H1 (cell line): ENCODE measurements around the gene NRSN1. TPM values are rescaled to one million over a fixed set of nuclear protein-coding genes. Genes with fewer than 3 reads are reported as not detected.

Source experiments
- CTCF ChIA-PET: fragments of 300-600 bp; sonication (Branson Sonifier 250); formaldehyde crosslinking; loops from one replicate; lab custom pipeline; 2021; ENCODE audit not compliant: partially characterized antibody; lab: Charles Lee
- POLR2A ChIA-PET: fragments of 300-600 bp; sonication (Branson Sonifier 250); formaldehyde crosslinking; loops from one replicate; lab custom pipeline; 2021; ENCODE audit warnings: inconsistent platforms; ENCODE audit not compliant: partially characterized antibody; lab: Charles Lee
- DNase-seq, 2 experiments: peaks; one replicate each; pipeline versions ENCODE4 v3.0.0 to v3.0.0-alpha.2; 2010 to 2022; ENCODE audit warnings: low spot score in 2 of 2, low read depth in 1 of 2, mixed read lengths in 1 of 2
- FAIRE-seq: peaks from 2 replicates; lab custom pipeline; 2011; peaks lifted over from hg19 to GRCh38; lab: Jason Lieb, UNC
- H2AFZ ChIP-seq: 2 replicates; pipeline ENCODE4 v1.8.1; 2012; ENCODE audit warnings: low read length, inconsistent platforms
- H2AK5ac ChIP-seq: 2 replicates; pipeline ENCODE4 v1.6.1; 2013; ENCODE audit warnings: low read depth, low read length
- H2BK120ac ChIP-seq: replicated peaks from 2 replicates; pipeline ENCODE3; 2013; ENCODE audit warnings: low read depth, low read length, inconsistent platforms
- H2BK12ac ChIP-seq: 2 replicates; pipeline ENCODE4 v1.6.1; 2013; ENCODE audit warnings: low read depth, low read length
- H2BK15ac ChIP-seq: 2 replicates; pipeline ENCODE4 v1.6.1; 2013; ENCODE audit warnings: low read length
- H2BK20ac ChIP-seq: 2 replicates; pipeline ENCODE4 v1.6.1; 2013; ENCODE audit warnings: low read length
- H2BK5ac ChIP-seq: 2 replicates; pipeline ENCODE4 v1.6.1; 2013; ENCODE audit warnings: low read depth, low read length
- H3K14ac ChIP-seq: 2 replicates; pipeline ENCODE4 v1.6.1; 2013; ENCODE audit warnings: inconsistent platforms; ENCODE audit not compliant: insufficient read length
- H3K18ac ChIP-seq: 2 replicates; pipeline ENCODE4 v1.6.1; 2013; ENCODE audit warnings: low read length; ENCODE audit errors: extremely low read depth
- H3K23ac ChIP-seq: 2 replicates; pipeline ENCODE4 v1.6.1; 2013; ENCODE audit warnings: inconsistent platforms; ENCODE audit not compliant: insufficient read length
- H3K23me2 ChIP-seq: 2 replicates; pipeline ENCODE4 v1.6.1; 2013; ENCODE audit warnings: low read depth, low read length
- H3K27ac ChIP-seq: 2 replicates; pipeline ENCODE4 v1.6.1; 2011; ENCODE audit warnings: low read depth, low read length, inconsistent platforms
- H3K27me3 ChIP-seq, 4 experiments: replicated peaks in 1 of 4; 1 replicate in 1 of 4; 2 replicates in 3 of 4; pipeline versions ENCODE4 v1.6.1 to v1.8.1; 2011 to 2013; ENCODE audit warnings: low read length in 3 of 4, mild to moderate bottlenecking in 3 of 4, inconsistent platforms in 2 of 4, mixed read lengths in 2 of 4, moderate library complexity in 1 of 4; ENCODE audit not compliant: control insufficient read depth in 3 of 4, insufficient read depth in 3 of 4; ENCODE audit errors: extremely low read depth in 1 of 4
- H3K36me3 ChIP-seq, 4 experiments: 2 replicates each; pipeline versions ENCODE4 v1.6.1 to v1.8.1; 2011 to 2013; ENCODE audit warnings: mild to moderate bottlenecking in 4 of 4, low read length in 3 of 4, moderate library complexity in 2 of 4, control low read depth in 1 of 4, inconsistent platforms in 1 of 4; ENCODE audit not compliant: insufficient read depth in 4 of 4, control insufficient read depth in 2 of 4
- H3K4ac ChIP-seq: replicated peaks from 2 replicates; pipeline ENCODE3; 2013; ENCODE audit warnings: low read length, low read depth, mixed read lengths, inconsistent platforms; ENCODE audit not compliant: insufficient read length
- H3K4me1 ChIP-seq, 4 experiments: replicated peaks in 1 of 4; 1 replicate in 1 of 4; 2 replicates in 3 of 4; pipeline versions ENCODE4 v1.6.1 to v1.8.1; 2011 to 2013; ENCODE audit warnings: low read length in 3 of 4, inconsistent platforms in 2 of 4, mixed read lengths in 1 of 4; ENCODE audit not compliant: insufficient read depth in 4 of 4, control insufficient read depth in 3 of 4
- H3K4me2 ChIP-seq, 2 experiments: 2 replicates each; pipeline versions ENCODE4 v1.6.1 to v1.8.1; 2011 to 2013; ENCODE audit warnings: low read depth in 2 of 2, low read length in 2 of 2, control low read depth in 1 of 2, inconsistent platforms in 1 of 2, mild to moderate bottlenecking in 1 of 2; ENCODE audit not compliant: insufficient read depth in 1 of 2
- H3K4me3 ChIP-seq, 4 experiments: fragments of 200-600, 300-600 bp in 1 of 4; sonication (generic), shearing (Covaris generic), sonication (Bioruptor Twin) in 1 of 4; 2 replicates each; pipeline versions ENCODE4 v1.5.1 to v1.8.1; 2011 to 2016; ENCODE audit warnings: low read length in 4 of 4, low read depth in 3 of 4, control low read depth in 2 of 4, inconsistent platforms in 2 of 4, mild to moderate bottlenecking in 2 of 4, mixed read lengths in 1 of 4, moderate library complexity in 1 of 4; ENCODE audit not compliant: insufficient read depth in 2 of 4; ENCODE audit errors: extremely low read depth in 1 of 4
- H3K56ac ChIP-seq: replicated peaks from 2 replicates; pipeline ENCODE3; 2013; ENCODE audit warnings: low read depth, mild to moderate bottlenecking, mixed read lengths, low read length, inconsistent platforms; ENCODE audit not compliant: insufficient read length
- H3K79me1 ChIP-seq: 2 replicates; pipeline ENCODE4 v1.6.1; 2013; ENCODE audit warnings: low read depth, low read length, control low read depth
- H3K79me2 ChIP-seq, 2 experiments: 2 replicates each; pipeline versions ENCODE4 v1.6.1 to v1.8.1; 2012 to 2013; ENCODE audit warnings: low read length in 2 of 2, mild to moderate bottlenecking in 2 of 2, inconsistent platforms in 1 of 2; ENCODE audit not compliant: insufficient read depth in 2 of 2, control insufficient read depth in 1 of 2
- H3K9ac ChIP-seq, 4 experiments: replicated peaks in 1 of 4; 1 replicate in 1 of 4; 2 replicates in 3 of 4; pipeline versions ENCODE4 v1.6.1 to v1.8.1; 2011 to 2013; ENCODE audit warnings: low read depth in 3 of 4, low read length in 3 of 4, control low read depth in 2 of 4, mild to moderate bottlenecking in 2 of 4, moderate library complexity in 2 of 4, inconsistent platforms in 1 of 4; ENCODE audit errors: extremely low read depth in 1 of 4
- H3K9me3 ChIP-seq, 2 experiments: 2 replicates each; pipeline versions ENCODE4 v1.6.1 to v1.8.1; 2012 to 2013; ENCODE audit warnings: mild to moderate bottlenecking in 2 of 2, moderate library complexity in 2 of 2, control low read depth in 1 of 2, inconsistent platforms in 1 of 2, low read depth in 1 of 2, low read length in 1 of 2, mixed read lengths in 1 of 2; ENCODE audit not compliant: insufficient read depth in 2 of 2
- H4K20me1 ChIP-seq, 2 experiments: replicated peaks in 1 of 2; 2 replicates each; pipeline versions ENCODE3 to v1.8.1; 2011 to 2013; ENCODE audit warnings: inconsistent platforms in 2 of 2, low read length in 2 of 2, mild to moderate bottlenecking in 1 of 2; ENCODE audit not compliant: insufficient read depth in 2 of 2, control insufficient read depth in 1 of 2
- H4K5ac ChIP-seq: 2 replicates; pipeline ENCODE4 v1.6.1; 2013; ENCODE audit warnings: low read length, low read depth, mixed read lengths, inconsistent platforms; ENCODE audit not compliant: insufficient read length
- H4K8ac ChIP-seq: 2 replicates; pipeline ENCODE4 v1.8.0; 2013; ENCODE audit warnings: mild to moderate bottlenecking, moderate library complexity, low read length, inconsistent platforms; ENCODE audit not compliant: insufficient read depth; ENCODE audit errors: extremely low read depth
- H4K91ac ChIP-seq: replicated peaks from 2 replicates; pipeline ENCODE3; 2013; ENCODE audit warnings: low read length, mixed read lengths, inconsistent platforms; ENCODE audit not compliant: insufficient read length
- ASH2L ChIP-seq: fragments of 200-600, 300-600 bp; sonication (generic); IDR thresholded peaks from one replicate; pipeline ENCODE4 v1.7.1; 2017; ENCODE audit warnings: low read length
- EP300 ChIP-seq, 2 experiments: IDR thresholded peaks; 1 replicate in 1 of 2; 2 replicates in 1 of 2; pipeline ENCODE4 v1.6.1; 2011 to 2012; ENCODE audit warnings: low read depth in 2 of 2, low read length in 2 of 2, mild to moderate bottlenecking in 2 of 2, borderline replicate concordance in 1 of 2, inconsistent platforms in 1 of 2, moderate library complexity in 1 of 2
- EZH2 ChIP-seq: fragments of 200-600 bp; sonication (generic); IDR thresholded peaks from 2 replicates; pipeline ENCODE4 v1.7.1; 2012; ENCODE audit warnings: low read depth, mild to moderate bottlenecking, moderate library complexity, low read length, inconsistent platforms; ENCODE audit not compliant: severe bottlenecking
- KDM1A ChIP-seq: fragments of 200-600, 300-600 bp; sonication (generic); IDR thresholded peaks from 2 replicates; pipeline ENCODE4 v1.7.1; 2016; ENCODE audit warnings: mild to moderate bottlenecking, low read length, borderline replicate concordance
- NANOG ChIP-seq: IDR thresholded peaks from 2 replicates; pipeline ENCODE4 v1.6.1; 2011; ENCODE audit warnings: low read length, low read depth, mild to moderate bottlenecking, inconsistent platforms; ENCODE audit not compliant: insufficient read depth, poor library complexity, severe bottlenecking
- NRF1 ChIP-seq: IDR thresholded peaks from 2 replicates; pipeline ENCODE4 v1.6.1; 2011; ENCODE audit warnings: mild to moderate bottlenecking, low read depth, low read length, improper control_type of control experiment
- RAD21 ChIP-seq, 2 experiments: IDR thresholded peaks in 1 of 2; conservative IDR thresholded peaks in 1 of 2; 2 replicates each; pipeline ENCODE4 v1.6.1; 2011; ENCODE audit warnings: low read depth in 2 of 2, low read length in 2 of 2, improper control_type of control experiment in 1 of 2, inconsistent platforms in 1 of 2, mild to moderate bottlenecking in 1 of 2, moderate library complexity in 1 of 2
- SP1 ChIP-seq: IDR thresholded peaks from 2 replicates; pipeline ENCODE4 v1.6.1; 2011; ENCODE audit warnings: low read depth, low read length
- SUZ12 ChIP-seq: fragments of 200-600 bp; sonication (generic); IDR thresholded peaks from 2 replicates; pipeline ENCODE4 v1.6.1; 2012; ENCODE audit warnings: mild to moderate bottlenecking, inconsistent platforms, low read length, moderate library complexity, mixed read lengths
- TCF12 ChIP-seq: IDR thresholded peaks from 2 replicates; pipeline ENCODE4 v1.6.1; 2011; ENCODE audit warnings: low read depth, mild to moderate bottlenecking, low read length
- polyA plus RNA-seq, 7 experiments: library from polyadenylated mRNA; depleted of rRNA in 3 of 7; stranded (reverse) in 5 of 7; unstranded in 2 of 7; fragments of >200 nt in 5 of 7; fragments of 200-250 nt in 2 of 7; gene quantifications; 1 replicate in 5 of 7; 2 replicates in 1 of 7; 4 replicates in 1 of 7; pipeline versions ENCODE4 v1.2.1 to v1.2.3, GENCODE V29; 2011 to 2013; ENCODE audit warnings: missing spikeins in 2 of 7, mixed read lengths in 2 of 7
- total RNA-seq: library from RNA; stranded (reverse); fragmentation: NEBNext Ultra II Directional; extraction: Animal tissue kit (Norgen Biotek cat#: 25700); gene quantifications from 2 replicates; pipeline ENCODE4 v1.2.1, GENCODE V29; 2021
- TF ChIP-seq, protein P1 (sequence below): IDR thresholded peaks from 2 replicates; pipeline ENCODE4 v1.6.1; 2012; ENCODE audit warnings: low read length, inconsistent platforms

NRSN1 gene
- total and polyA plus RNA-seq, 2 of the 8 experiments (the other 6 are each of a cell fraction or from before 2014, with no cell fraction given): 0.15 to 0.78 TPM

DNA sequence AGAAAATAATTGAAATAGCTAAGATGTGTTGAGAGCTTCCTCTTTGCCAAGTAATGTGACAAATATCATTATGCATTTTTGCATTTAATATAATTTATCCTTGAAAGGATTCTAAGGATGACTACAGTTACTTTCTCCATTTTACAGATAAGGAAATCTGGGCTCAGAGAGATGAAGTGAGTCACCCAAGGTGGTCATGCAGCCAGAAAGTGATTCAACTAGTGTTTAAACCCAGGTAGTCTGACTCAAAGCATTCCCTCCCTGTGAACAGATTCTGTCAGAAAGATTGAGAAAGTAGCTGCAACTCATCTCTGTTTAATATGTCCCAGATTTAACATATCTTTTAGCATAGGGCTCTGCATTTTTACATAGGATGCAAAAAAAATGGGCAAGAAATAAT lies 28.1 kb downstream of the NRSN1 start:
- Histone ChIP-seq H3K4me2 (no peak overlapping the region), H3K23ac (no peak overlapping the region), H3K79me1 (no peaks in the 10 kb centered on the region), H2BK5ac (no peak overlapping the region), H3K9me3 (no peaks in the 10 kb centered on the region), H2BK15ac (no peak overlapping the region), H4K91ac (no peak overlapping the region), H2BK20ac (no peak overlapping the region), H2AK5ac (no peak overlapping the region), H3K4me3 (no peak overlapping the region), H3K4me1 (no peaks in the 10 kb centered on the region), H3K27me3 (no peaks in the 10 kb centered on the region), H4K20me1 (no peaks in the 10 kb centered on the region), H2BK12ac (no peak overlapping the region), H3K14ac (no peak overlapping the region), H2BK120ac (no peak overlapping the region), H3K36me3 (no peaks in the 10 kb centered on the region), H3K23me2 (no peaks in the 10 kb centered on the region; the same call in 1 of the 2 replicates), H3K9ac (no peak overlapping the region), H4K5ac (no peak overlapping the region), H3K27ac (no peak overlapping the region), H3K18ac (no peak overlapping the region), H3K56ac (no peak overlapping the region), H3K4ac (no peak overlapping the region), H4K8ac (no peak overlapping the region), H3K79me2 (no peaks in the 10 kb centered on the region), H2AFZ (no peak overlapping the region; the same call in 1 of the 2 replicates)
- DNase-seq (no peak), FAIRE-seq (no peak)
- ChIA-PET POLR2A (no interaction called here), CTCF (no interaction called here)
- TF ChIP-seq NRF1 (no peak), KDM1A (no peak), NANOG (no peak), TCF12 (no peak), RAD21 (IDR thresholded peaks at IDR 0.05 in 1 of 2, conservative IDR thresholded peaks at IDR 0.05 in 1 of 2; ENCODE audit: low read depth in 2 of 2, low read length in 2 of 2) (no peak), SUZ12 (no peak), EZH2 (no peak), SP1 (no peak), ASH2L (no peak), EP300 (IDR thresholded peaks at IDR 0.05; ENCODE audit: borderline replicate concordance in 1 of 2, low read depth in 2 of 2, low read length in 2 of 2) (no peak)
- TF ChIP-seq, protein P1, sequence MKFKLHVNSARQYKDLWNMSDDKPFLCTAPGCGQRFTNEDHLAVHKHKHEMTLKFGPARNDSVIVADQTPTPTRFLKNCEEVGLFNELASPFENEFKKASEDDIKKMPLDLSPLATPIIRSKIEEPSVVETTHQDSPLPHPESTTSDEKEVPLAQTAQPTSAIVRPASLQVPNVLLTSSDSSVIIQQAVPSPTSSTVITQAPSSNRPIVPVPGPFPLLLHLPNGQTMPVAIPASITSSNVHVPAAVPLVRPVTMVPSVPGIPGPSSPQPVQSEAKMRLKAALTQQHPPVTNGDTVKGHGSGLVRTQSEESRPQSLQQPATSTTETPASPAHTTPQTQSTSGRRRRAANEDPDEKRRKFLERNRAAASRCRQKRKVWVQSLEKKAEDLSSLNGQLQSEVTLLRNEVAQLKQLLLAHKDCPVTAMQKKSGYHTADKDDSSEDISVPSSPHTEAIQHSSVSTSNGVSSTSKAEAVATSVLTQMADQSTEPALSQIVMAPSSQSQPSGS: no peak
